Heart left ventricle (tissue), 13 donors: ENCODE results near the gene TRIM9.

Source experiments
- CTCF ChIP-seq, 12 donors: fragments of 200-600 bp; sonication (generic) in 4 of 12; IDR thresholded peaks; one replicate each; pipeline versions ENCODE4 v1.5.0 to v1.8.0; 2018 to 2022; ENCODE audit warnings: antibody characterized with exemption in 12 of 12, mild to moderate bottlenecking in 5 of 12
- POLR2A ChIP-seq, 2 donors: fragments of 450-650 bp; IDR thresholded peaks; one replicate each; pipeline ENCODE4 v1.6.1; 2017; ENCODE audit warnings: antibody characterized with exemption in 2 of 2, mild to moderate bottlenecking in 2 of 2, moderate library complexity in 2 of 2
- donor health status: ischemic (EF 13 %, LVEDD 7.1; RV severe dilation, severe dysfunction).
- donor health status: DM: no; HTN: yes; CAD: no.
- donor health status: DM: no; HTN: no; CAD: no.
- donor health status: ischemic (EF 25% LVEDD 6.9; RV normal size, moderate dysfunction).
- donor health status: ischemic (EF 25% LVEDD 5.7; RV mildly dilated, moderate dysfunction).
- donor health status: ischemic (EF 35%, LVEDD 5.7; RV mildly dilated, moderate dysfunction).
- donor health status: nonischemic (EF 11% LVEDD 7.7; RV severe dilation, severe dysfunction).
- donor health status: DM: yes; HTN: yes; CAD: no.
- donor health status: PGD.
- donor health status: ischemic (EF 29% LVEDD 5.4; RV normal size, mild dysfunction).
- donor health status: nonischemic (EF 23%, LVEDD 6.1; RV moderate dilation, normal function).

GRCh38 chr14:51006781-51007211, 88.1 kb downstream of the TRIM9 start:
- TF ChIP-seq CTCF (IDR thresholded peaks at IDR 0.05) (no peak), POLR2A (IDR thresholded peaks at IDR 0.05) (no peak)
